OCI-LY3 (cell line): Measurements from ENCODE around the gene SNED1.

Source experiments
- H2AFZ ChIP-seq: fragments of 200-600, 300-600 bp; shearing (Covaris generic); 2 replicates; pipeline ENCODE4 v1.6.0; 2014; ENCODE audit warnings: antibody characterized with exemption, low read depth, low read length
- H3K27ac ChIP-seq: fragments of 200-600, 300-600 bp; sonication (generic); 2 replicates; pipeline ENCODE4 v1.5.1; 2014; ENCODE audit warnings: mild to moderate bottlenecking, low read length, moderate library complexity, mixed read lengths
- H3K27me3 ChIP-seq: fragments of 200-600, 300-600 bp; sonication (generic); 2 replicates; pipeline ENCODE4 v1.6.1; 2014; ENCODE audit warnings: low read depth, low read length, mixed read lengths
- H3K36me3 ChIP-seq: fragments of 200-600, 300-600 bp; sonication (generic); replicated peaks from 2 replicates; pipeline ENCODE3; 2014; ENCODE audit warnings: low read depth, low read length, mixed read lengths
- H3K4me1 ChIP-seq: fragments of 300-600, 200-600 bp; sonication (generic); 2 replicates; pipeline ENCODE4 v1.6.1; 2014; ENCODE audit warnings: low read length, mixed read lengths
- H3K4me2 ChIP-seq: fragments of 200-600, 300-600 bp; sonication (generic); 2 replicates; pipeline ENCODE4 v1.6.1; 2014; ENCODE audit warnings: low read length, mixed read lengths
- H3K4me3 ChIP-seq: fragments of 300-600, 200-600 bp; sonication (generic); 2 replicates; pipeline ENCODE4 v1.5.1; 2014; ENCODE audit warnings: antibody characterized with exemption, mild to moderate bottlenecking, low read length, moderate library complexity
- H3K79me2 ChIP-seq: fragments of 300-600, 200-600 bp; shearing (Covaris generic); 2 replicates; pipeline ENCODE4 v1.6.1; 2014; ENCODE audit warnings: mild to moderate bottlenecking, low read length, mixed read lengths
- H3K9ac ChIP-seq: fragments of 300-600, 200-600 bp; shearing (Covaris generic); 2 replicates; pipeline ENCODE4 v1.6.0; 2014; ENCODE audit warnings: mild to moderate bottlenecking, low read length, moderate library complexity
- H3K9me3 ChIP-seq: fragments of 200-600, 300-600 bp; shearing (Covaris generic); 2 replicates; pipeline ENCODE4 v1.6.1; 2014; ENCODE audit warnings: low read length, mixed read lengths; ENCODE audit not compliant: insufficient read depth
- H4K20me1 ChIP-seq: fragments of 200-600, 300-600 bp; sonication (generic); 2 replicates; pipeline ENCODE4 v1.6.1; 2016; ENCODE audit warnings: low read length, mixed read lengths; ENCODE audit not compliant: insufficient read depth
- EZH2phosphoT487 ChIP-seq: fragments of 200-600 bp; shearing (Covaris generic); IDR thresholded peaks from 2 replicates; pipeline ENCODE4 v1.6.1; 2018; ENCODE audit warnings: antibody characterized with exemption, mixed run types, low read depth
- TF ChIP-seq, protein P1 (sequence below): fragments of 200-600, 300-600 bp; sonication (generic); IDR thresholded peaks from 2 replicates; pipeline ENCODE4 v1.5.1; 2014; ENCODE audit warnings: antibody characterized with exemption, low read length, low read depth

The SNED1 gene

DNA sequence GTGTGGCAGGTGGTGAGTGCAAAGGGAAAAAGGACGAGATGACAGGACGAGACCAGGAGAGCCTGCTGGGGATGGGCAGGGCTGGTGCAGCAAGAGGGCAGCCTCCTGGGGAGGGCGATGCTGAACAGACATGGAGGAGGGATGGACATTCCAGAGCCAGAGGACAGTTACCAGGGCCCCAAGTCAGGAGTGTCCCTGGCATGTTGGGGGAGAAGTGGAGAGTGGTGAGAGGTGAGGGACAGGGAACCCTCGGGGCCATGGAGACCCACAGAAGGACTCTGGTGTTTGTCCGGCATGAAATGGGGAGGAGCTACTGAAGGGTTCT is 84.6 kb downstream of the SNED1 start:
- no peak for TF ChIP-seq EZH2phosphoT487
- TF ChIP-seq, protein P1, sequence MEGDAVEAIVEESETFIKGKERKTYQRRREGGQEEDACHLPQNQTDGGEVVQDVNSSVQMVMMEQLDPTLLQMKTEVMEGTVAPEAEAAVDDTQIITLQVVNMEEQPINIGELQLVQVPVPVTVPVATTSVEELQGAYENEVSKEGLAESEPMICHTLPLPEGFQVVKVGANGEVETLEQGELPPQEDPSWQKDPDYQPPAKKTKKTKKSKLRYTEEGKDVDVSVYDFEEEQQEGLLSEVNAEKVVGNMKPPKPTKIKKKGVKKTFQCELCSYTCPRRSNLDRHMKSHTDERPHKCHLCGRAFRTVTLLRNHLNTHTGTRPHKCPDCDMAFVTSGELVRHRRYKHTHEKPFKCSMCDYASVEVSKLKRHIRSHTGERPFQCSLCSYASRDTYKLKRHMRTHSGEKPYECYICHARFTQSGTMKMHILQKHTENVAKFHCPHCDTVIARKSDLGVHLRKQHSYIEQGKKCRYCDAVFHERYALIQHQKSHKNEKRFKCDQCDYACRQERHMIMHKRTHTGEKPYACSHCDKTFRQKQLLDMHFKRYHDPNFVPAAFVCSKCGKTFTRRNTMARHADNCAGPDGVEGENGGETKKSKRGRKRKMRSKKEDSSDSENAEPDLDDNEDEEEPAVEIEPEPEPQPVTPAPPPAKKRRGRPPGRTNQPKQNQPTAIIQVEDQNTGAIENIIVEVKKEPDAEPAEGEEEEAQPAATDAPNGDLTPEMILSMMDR: no peak

DNA sequence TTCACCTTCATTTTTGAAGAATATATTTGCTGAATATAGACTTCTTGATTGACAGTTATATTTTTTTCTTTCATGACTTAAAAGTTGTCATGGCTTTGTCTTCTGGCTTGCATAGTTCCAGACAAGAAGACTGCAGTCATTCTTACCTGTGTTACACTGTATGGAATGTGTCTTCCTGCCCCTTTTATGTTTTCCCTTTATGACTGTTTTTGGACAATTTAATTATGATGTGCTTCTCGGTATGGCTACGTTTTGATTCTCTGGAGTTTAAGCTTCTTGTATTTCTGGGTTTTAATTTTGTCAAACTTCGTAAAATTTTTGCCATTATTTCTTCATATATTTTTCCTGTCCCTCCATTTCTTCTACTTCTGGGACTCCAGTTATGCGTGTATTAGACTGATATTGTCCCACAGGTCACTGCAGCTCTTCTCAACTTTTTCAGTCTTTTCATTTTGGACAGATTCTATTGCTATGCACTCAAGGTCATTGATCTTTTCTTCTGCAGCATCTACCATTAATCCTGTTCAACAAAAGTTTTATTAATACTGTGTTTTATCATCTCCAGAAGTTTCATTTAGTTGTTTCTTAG is 86.5 kb downstream of the SNED1 start:
- TF ChIP-seq EZH2phosphoT487: no peak
- TF ChIP-seq, protein P1: no peak
- peaks cover 43% of the 10 kb centered on the region for H3K36me3 ChIP-seq

More for the DNA sequence above, 84.6 kb downstream of the SNED1 start:
- Histone ChIP-seq H3K27ac (no peak overlapping the region), H3K9me3 (no peaks in the 10 kb centered on the region), H3K79me2 (no peaks in the 10 kb centered on the region), H3K27me3 (no peaks in the 10 kb centered on the region), H3K36me3 (peaks cover 29% of the 10 kb centered on the region), H3K4me2 (no peak overlapping the region), H3K4me1 (peaks cover 2% of the 10 kb centered on the region), H3K4me3 (no peak overlapping the region), H3K9ac (no peak overlapping the region), H4K20me1 (no peaks in the 10 kb centered on the region), H2AFZ (no peak overlapping the region)

DNA sequence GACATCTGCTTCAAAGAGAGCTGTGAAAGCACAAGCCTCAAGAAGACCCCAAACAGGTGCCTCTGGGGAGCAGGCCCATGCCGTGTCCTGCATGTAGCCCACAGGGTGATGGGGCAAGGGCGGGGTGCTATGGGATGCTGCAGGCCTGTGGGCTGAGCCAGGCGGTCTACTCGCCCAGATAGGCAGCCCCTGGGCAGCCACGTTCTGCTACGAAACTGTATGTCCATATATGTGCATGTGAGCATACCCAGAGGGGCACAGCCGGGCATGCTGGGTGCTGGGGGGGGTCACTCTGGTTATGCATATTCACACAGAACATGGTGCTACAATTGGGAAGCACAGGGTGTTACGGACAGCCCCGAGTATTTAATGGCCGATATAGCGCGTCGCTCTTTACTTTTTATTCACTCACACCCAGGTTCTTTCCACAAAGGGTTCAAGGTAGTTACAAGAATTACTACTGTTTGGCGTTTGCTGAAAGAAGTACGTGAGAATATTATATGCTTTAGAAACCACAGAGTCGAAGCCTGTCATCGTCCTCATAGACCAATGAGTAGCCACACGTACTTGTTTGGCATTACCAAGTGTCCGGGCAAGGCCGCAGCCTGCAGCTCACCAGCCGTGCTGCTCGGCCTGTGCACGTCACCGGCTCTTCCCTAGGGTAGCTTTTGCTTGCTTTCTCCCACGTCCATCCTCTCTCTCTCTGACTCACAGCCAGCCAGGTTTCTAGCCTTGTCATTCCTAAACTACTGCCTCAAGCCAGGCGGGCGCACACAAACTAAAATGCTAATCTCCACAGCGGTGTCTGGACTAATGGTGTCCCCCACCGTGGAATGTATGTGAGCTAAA is 89.2 kb downstream of the SNED1 start:
- Histone ChIP-seq H3K27ac (no peak overlapping the region), H3K4me2 (no peak overlapping the region), H3K27me3 (no peaks in the 10 kb centered on the region), H3K9me3 (no peaks in the 10 kb centered on the region), H3K79me2 (peaks cover 3% of the 10 kb centered on the region; the same call in 1 of the 2 replicates), H2AFZ (no peak overlapping the region), H3K9ac (no peak overlapping the region), H4K20me1 (no peaks in the 10 kb centered on the region), H3K4me1 (no peaks in the 10 kb centered on the region), H3K36me3 (peaks cover 56% of the 10 kb centered on the region), H3K4me3 (no peak overlapping the region)
- TF ChIP-seq, protein P1: no peak
- no peak for TF ChIP-seq EZH2phosphoT487

More for the DNA sequence above, 86.5 kb downstream of the SNED1 start:
- no peaks in the 10 kb centered on the region for H3K27me3 ChIP-seq
- no peak overlapping the region for H3K9ac ChIP-seq
- no peaks in the 10 kb centered on the region for H4K20me1 ChIP-seq
- H3K79me2 ChIP-seq: no peaks in the 10 kb centered on the region
- H2AFZ ChIP-seq: no peak overlapping the region
- H3K4me2 ChIP-seq: no peak overlapping the region
- no peaks in the 10 kb centered on the region for H3K9me3 ChIP-seq
- no peak overlapping the region for H3K27ac ChIP-seq
- H3K4me1 ChIP-seq: no peaks in the 10 kb centered on the region
- no peak overlapping the region for H3K4me3 ChIP-seq

DNA sequence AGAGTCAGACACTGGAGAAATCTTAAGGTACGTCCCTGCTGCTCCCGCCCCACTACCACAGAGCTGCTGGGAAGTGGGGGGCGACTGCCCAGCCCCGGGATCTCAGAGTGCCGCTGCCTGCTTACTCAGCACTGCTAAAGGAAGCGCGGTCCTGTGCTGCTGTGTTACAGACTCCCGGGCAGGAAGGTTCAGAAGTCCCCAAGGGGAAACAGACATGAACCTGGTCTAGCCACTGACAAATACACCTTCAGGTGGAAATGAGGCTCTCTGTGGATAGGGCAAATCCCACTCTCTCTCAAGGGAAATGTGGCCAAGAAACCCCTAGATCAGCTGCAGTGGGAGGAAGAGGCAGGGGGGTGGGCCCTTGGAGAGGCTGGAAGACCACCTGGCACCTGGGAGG is 90.0 kb downstream of the SNED1 start:
- H4K20me1 ChIP-seq: no peaks in the 10 kb centered on the region
- no peak overlapping the region for H3K9ac ChIP-seq
- H2AFZ ChIP-seq: no peak overlapping the region

More for the DNA sequence above, 90.0 kb downstream of the SNED1 start:
- H3K79me2 ChIP-seq: peaks cover 6% of the 10 kb centered on the region; the same call in 1 of the 2 replicates
- no peak overlapping the region for H3K27ac ChIP-seq
- H3K4me3 ChIP-seq: no peak overlapping the region
- H3K9me3 ChIP-seq: no peaks in the 10 kb centered on the region
- no peak overlapping the region for H3K4me2 ChIP-seq
- H3K27me3 ChIP-seq: no peaks in the 10 kb centered on the region
- H3K36me3 ChIP-seq: peaks cover 62% of the 10 kb centered on the region
- no peak for TF ChIP-seq EZH2phosphoT487
- TF ChIP-seq, protein P1: no peak
- no peaks in the 10 kb centered on the region for H3K4me1 ChIP-seq
